GM23248 (cell line): ENCODE results near the gene SUPV3L1. TPM values are rescaled to one million over a fixed set of nuclear protein-coding genes. Genes with fewer than 3 reads are reported as not detected.

Experiments
- DNase-seq: peaks from one replicate; pipeline ENCODE4 v3.0.0-alpha.2; 2015
- H2AFZ ChIP-seq: fragments of 200-600 bp; sonication (generic); 2 replicates; pipeline ENCODE4 v1.6.1; 2016; ENCODE audit warnings: antibody characterized with exemption
- H3F3A ChIP-seq: fragments of 200-600 bp; sonication (generic); 2 replicates; pipeline ENCODE4 v1.6.1; 2016; ENCODE audit warnings: mild to moderate bottlenecking, antibody characterized with exemption, mixed run types; ENCODE audit not compliant: insufficient read depth
- H3K27ac ChIP-seq: fragments of 200-600 bp; sonication (generic); 2 replicates; pipeline ENCODE4 v1.5.1; 2016; ENCODE audit warnings: mild to moderate bottlenecking
- H3K27me3 ChIP-seq: fragments of 200-600 bp; sonication (generic); replicated peaks from 2 replicates; pipeline ENCODE4 v1.6.1; 2016; ENCODE audit warnings: mild to moderate bottlenecking; ENCODE audit not compliant: insufficient read depth
- H3K36me3 ChIP-seq: fragments of 200-600 bp; sonication (generic); 2 replicates; pipeline ENCODE4 v1.6.1; 2016; ENCODE audit warnings: low read depth, mild to moderate bottlenecking
- H3K4me1 ChIP-seq: fragments of 200-600 bp; sonication (generic); 2 replicates; pipeline ENCODE4 v1.6.1; 2016; ENCODE audit warnings: mild to moderate bottlenecking; ENCODE audit not compliant: insufficient read depth
- H3K4me2 ChIP-seq: fragments of 200-600 bp; sonication (generic); one replicate; pipeline ENCODE4 v1.6.1; 2016; ENCODE audit warnings: mild to moderate bottlenecking; ENCODE audit not compliant: unreplicated experiment
- H3K4me3 ChIP-seq: fragments of 200-600 bp; sonication (generic); 2 replicates; pipeline ENCODE4 v1.5.1; 2016; ENCODE audit warnings: mild to moderate bottlenecking
- H3K79me2 ChIP-seq: fragments of 200-600 bp; sonication (generic); 2 replicates; pipeline ENCODE4 v1.6.1; 2016; ENCODE audit warnings: mild to moderate bottlenecking; ENCODE audit not compliant: insufficient read depth
- H3K9ac ChIP-seq: fragments of 200-600 bp; sonication (generic); 2 replicates; pipeline ENCODE4 v1.6.1; 2016; ENCODE audit warnings: mild to moderate bottlenecking
- H3K9me2 ChIP-seq: fragments of 200-600 bp; sonication (generic); 2 replicates; pipeline ENCODE4 v1.6.1; 2016; ENCODE audit warnings: mixed run types, mild to moderate bottlenecking, moderate library complexity; ENCODE audit not compliant: insufficient read depth
- H3K9me3 ChIP-seq: fragments of 200-600 bp; sonication (generic); one replicate; pipeline ENCODE4 v1.6.1; 2017; ENCODE audit warnings: low read depth
- H4K20me1 ChIP-seq: fragments of 200-600 bp; sonication (generic); 2 replicates; pipeline ENCODE4 v1.6.0; 2016; ENCODE audit not compliant: insufficient read depth
- EZH2 ChIP-seq: fragments of 200-600 bp; sonication (generic); IDR thresholded peaks from 2 replicates; pipeline ENCODE4 v1.6.1; 2018; ENCODE audit warnings: antibody characterized with exemption, mild to moderate bottlenecking; ENCODE audit not compliant: insufficient read depth, poor library complexity, severe bottlenecking
- EZH2phosphoT487 ChIP-seq: fragments of 200-600 bp; sonication (generic); IDR thresholded peaks from 2 replicates; pipeline ENCODE4 v1.6.1; 2018; ENCODE audit warnings: antibody characterized with exemption, moderate library complexity, mild to moderate bottlenecking, low read depth; ENCODE audit not compliant: insufficient read depth
- WGBS, 2 experiments: methylation state at CpG; one replicate each; pipeline ENCODE4 v1.1.6; 2015 to 2017; ENCODE audit warnings: low lambda C conversion rate in 2 of 2, low coverage in 1 of 2; ENCODE audit errors: missing lambda C conversion rate in 2 of 2; 5-methylcytosine and 5-hydroxymethylcytosine counted together
- in situ Hi-C: fragments of 300-500 bp; cut with MboI; formaldehyde crosslinking; loops from 2 replicates; pipeline ENCODE4 v1.15.0; 2020
- polyA plus RNA-seq: library from polyadenylated mRNA; unstranded; fragments of >200 nt; fragmentation: Nextera tagmentation; extraction: Ambion mirVana; gene quantifications from 2 replicates; pipeline ENCODE4 v1.2.1, GENCODE V29; 2016
- total RNA-seq: library from RNA; depleted of rRNA; stranded (reverse); fragments of >200 nt; shearing (Covaris generic); gene quantifications from 2 replicates; pipeline ENCODE4 v1.2.3, GENCODE V29; 2014

The SUPV3L1 gene
- total and polyA plus RNA-seq, 2 experiments from 2014 or later, result 28.1 to 29.9 TPM

GRCh38 chr10:69218831-69219230 lies 38.8 kb downstream of the SUPV3L1 start:
- H3K9ac ChIP-seq, result no peak overlapping the region
- H3F3A ChIP-seq, result 0 out of 2 replicates have a peak, but pooled peaks cover 12% of the 10 kb centered on the region
- WGBS, 2 experiments, result 81 to 85% methylated on average over 6 of the region's 6 CpGs
- H4K20me1 ChIP-seq, result no peaks in the 10 kb centered on the region
- H3K4me2 ChIP-seq, result no peak overlapping the region
- in situ Hi-C loops, result no loop called here
- no peaks in the 10 kb centered on the region for H3K79me2 ChIP-seq
- peak; percentile 25 for DNase-seq
- no peaks in the 10 kb centered on the region for H3K9me2 ChIP-seq
- TF ChIP-seq EZH2phosphoT487 (no peak), EZH2 (no peak)
- no peaks in the 10 kb centered on the region for H3K9me3 ChIP-seq
- no peaks in the 10 kb centered on the region for H3K27me3 ChIP-seq
- H2AFZ ChIP-seq, result no peak overlapping the region
- H3K36me3 ChIP-seq, result no peaks in the 10 kb centered on the region
- no peak overlapping the region for H3K4me3 ChIP-seq
- peaks cover 13% of the 10 kb centered on the region for H3K4me1 ChIP-seq
- no peak overlapping the region for H3K27ac ChIP-seq

GRCh38 chr10:69220041-69220451 lies 40.0 kb downstream of the SUPV3L1 start, which contains the start of gene HKDC1:
TSS of gene HKDC1 (plus strand) at chr10:69220332. CDS start at chr10:69220436, 104 bp downstream.
- DNase-seq, result no peak
- Histone ChIP-seq H3K27me3 (no peaks in the 10 kb centered on the region), H3K9ac (no peak within 1 kb of the TSS), H3K4me2 (no peak within 1 kb of the TSS), H3K9me3 (no peaks in the 10 kb centered on the region), H3K36me3 (no peaks in the 10 kb centered on the region), H3K9me2 (no peaks in the 10 kb centered on the region), H4K20me1 (no peaks in the 10 kb centered on the region), H3K79me2 (no peaks in the 10 kb centered on the region), H3K4me1 (peaks cover 15% of the 10 kb centered on the region), H3F3A (peaks cover 16% of the 10 kb centered on the region; the same call in 1 of the 2 replicates), H3K4me3 (no peak within 1 kb of the TSS), H3K27ac (no peak within 1 kb of the TSS), H2AFZ (no peak within 1 kb of the TSS)
- in situ Hi-C loops, result no loop called here
- WGBS, 2 experiments, result 78 to 82% methylated on average over 8 of the region's 8 CpGs
- TF ChIP-seq EZH2phosphoT487, result no peak

- 92% methylated on average over 9 of the region's 9 CpGs for WGBS, 2 experiments
- Histone ChIP-seq H3K27me3 (no peaks in the 10 kb centered on the region), H3K79me2 (no peaks in the 10 kb centered on the region), H3K36me3 (no peaks in the 10 kb centered on the region), H3K27ac (no peak overlapping the region), H4K20me1 (no peaks in the 10 kb centered on the region), H3F3A (peaks cover 19% of the 10 kb centered on the region; the same call in 1 of the 2 replicates), H3K4me1 (peaks cover 20% of the 10 kb centered on the region), H3K4me2 (no peak overlapping the region), H3K9ac (no peak overlapping the region), H3K9me2 (no peaks in the 10 kb centered on the region), H3K4me3 (no peak overlapping the region), H2AFZ (no peak overlapping the region), H3K9me3 (no peaks in the 10 kb centered on the region)
- TF ChIP-seq EZH2phosphoT487 (no peak), EZH2 (no peak)
- in situ Hi-C loops, result no loop called here
- DNase-seq, result no peak
These were observed 40.5 kb downstream of the SUPV3L1 start for GRCh38 chr10:69220507-69220906.

- Histone ChIP-seq H3K9me2 (no peaks in the 10 kb centered on the region), H3K27ac (no peak overlapping the region), H3K9me3 (no peaks in the 10 kb centered on the region), H4K20me1 (no peaks in the 10 kb centered on the region), H3K79me2 (no peaks in the 10 kb centered on the region), H3K36me3 (no peaks in the 10 kb centered on the region), H3K4me1 (peaks cover 15% of the 10 kb centered on the region), H3K27me3 (no peaks in the 10 kb centered on the region), H3F3A (peaks cover 8% of the 10 kb centered on the region; the same call in 1 of the 2 replicates), H2AFZ (peak overlapping the region; percentile 28), H3K9ac (no peak overlapping the region), H3K4me3 (no peak overlapping the region), H3K4me2 (peak overlapping the region; percentile 13)
- peak; percentile 80 for DNase-seq
- 45 to 47% methylated on average over 11 of the region's 11 CpGs for WGBS, 2 experiments
- in situ Hi-C loops, result no loop called here
- TF ChIP-seq EZH2phosphoT487 (no peak), EZH2 (no peak)
These were observed 42.4 kb downstream of the SUPV3L1 start for GRCh38 chr10:69222157-69223027.
